A673 (cell line): ENCODE results near the gene PCLO.

Experiments
- EZH2 ChIP-seq: fragments of 200-600 bp; sonication (generic); IDR thresholded peaks from 2 replicates; pipeline ENCODE4 v1.6.1; 2017; ENCODE audit warnings: borderline replicate concordance, low read depth, mild to moderate bottlenecking, mixed read lengths, antibody characterized with exemption, low read length; ENCODE audit not compliant: poor library complexity, severe bottlenecking
- TF ChIP-seq, protein P1 (sequence below): fragments of 300-800, 200-600 bp; sonication (generic); conservative IDR thresholded peaks from 2 replicates; pipeline ENCODE4 v1.5.1; 2017; ENCODE audit warnings: low read depth, mild to moderate bottlenecking, antibody characterized with exemption, low read length, moderate library complexity, mixed read lengths

DNA sequence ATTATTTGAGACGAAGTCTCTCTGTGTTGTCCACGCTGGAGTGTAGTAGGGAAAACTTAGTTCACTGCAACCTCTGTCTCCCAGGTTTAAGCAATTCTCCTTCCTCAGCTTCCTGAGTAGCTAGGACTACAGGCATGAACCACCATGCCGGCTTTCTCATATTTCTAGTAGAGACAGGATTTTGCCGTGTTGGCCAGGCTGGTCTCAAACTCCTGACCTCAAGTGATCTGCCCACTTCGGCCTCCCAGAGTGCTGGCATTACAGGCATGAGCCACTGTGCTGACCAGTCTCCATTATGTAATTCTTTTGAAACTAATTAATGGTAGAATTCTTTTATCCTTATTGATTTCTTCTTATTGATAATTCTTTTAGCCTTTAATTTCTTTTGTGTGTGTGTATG is 32.5 kb downstream of the PCLO start:
- TF ChIP-seq, protein P1, sequence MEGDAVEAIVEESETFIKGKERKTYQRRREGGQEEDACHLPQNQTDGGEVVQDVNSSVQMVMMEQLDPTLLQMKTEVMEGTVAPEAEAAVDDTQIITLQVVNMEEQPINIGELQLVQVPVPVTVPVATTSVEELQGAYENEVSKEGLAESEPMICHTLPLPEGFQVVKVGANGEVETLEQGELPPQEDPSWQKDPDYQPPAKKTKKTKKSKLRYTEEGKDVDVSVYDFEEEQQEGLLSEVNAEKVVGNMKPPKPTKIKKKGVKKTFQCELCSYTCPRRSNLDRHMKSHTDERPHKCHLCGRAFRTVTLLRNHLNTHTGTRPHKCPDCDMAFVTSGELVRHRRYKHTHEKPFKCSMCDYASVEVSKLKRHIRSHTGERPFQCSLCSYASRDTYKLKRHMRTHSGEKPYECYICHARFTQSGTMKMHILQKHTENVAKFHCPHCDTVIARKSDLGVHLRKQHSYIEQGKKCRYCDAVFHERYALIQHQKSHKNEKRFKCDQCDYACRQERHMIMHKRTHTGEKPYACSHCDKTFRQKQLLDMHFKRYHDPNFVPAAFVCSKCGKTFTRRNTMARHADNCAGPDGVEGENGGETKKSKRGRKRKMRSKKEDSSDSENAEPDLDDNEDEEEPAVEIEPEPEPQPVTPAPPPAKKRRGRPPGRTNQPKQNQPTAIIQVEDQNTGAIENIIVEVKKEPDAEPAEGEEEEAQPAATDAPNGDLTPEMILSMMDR: no peak
- TF ChIP-seq EZH2: no peak
